UCSD-AML1 (cell line): ENCODE results near the gene RASL10B.

ENCODE experiments used
- DNase-seq: peaks from one replicate; lab custom pipeline; 2025; ENCODE audit not compliant: unreplicated experiment; lab: John Stamatoyannopoulos, UW

RASL10B gene

DNA sequence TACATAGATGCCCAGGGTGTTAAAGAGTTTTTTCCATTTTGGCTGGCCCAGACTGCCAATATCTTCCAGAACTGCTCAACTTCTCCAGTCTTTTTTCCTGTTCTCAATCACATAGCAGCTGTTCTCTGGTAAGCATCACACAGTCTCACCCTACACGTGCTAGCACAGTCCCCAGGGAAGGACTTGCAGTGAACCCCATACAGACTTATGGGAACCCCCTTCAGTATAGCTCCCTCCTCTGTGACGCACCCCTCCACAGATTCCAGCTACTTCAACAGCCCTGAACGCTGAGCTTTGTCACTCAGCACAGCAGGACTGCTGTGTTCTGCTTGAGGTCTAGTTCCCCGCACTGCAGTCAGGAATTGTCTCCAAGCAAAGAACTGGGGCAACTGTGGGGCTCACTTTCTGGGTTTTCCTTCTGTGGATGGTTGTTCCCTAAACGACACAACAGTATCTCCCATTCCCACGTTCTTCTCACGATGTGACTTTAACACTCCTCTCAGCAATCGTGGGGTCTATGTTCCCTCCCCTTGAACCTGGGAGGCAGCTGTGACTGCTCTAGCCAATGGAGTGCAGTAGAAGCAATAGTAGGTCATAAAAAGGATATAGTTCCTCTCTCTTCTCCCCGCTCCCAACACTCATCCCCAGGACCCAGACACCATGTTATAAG lies 60.4 kb downstream of the RASL10B start:
- DNase-seq: no peak
